HG02763 (cell line): ENCODE measurements around the gene EHBP1L1.

Source experiments
- ATAC-seq: cut with Tn5 transposase; IDR thresholded peaks from one replicate; pipeline ENCODE4 v1.9.1; 2021; ENCODE audit warnings: mild to moderate bottlenecking, moderate library complexity; ENCODE audit not compliant: unreplicated experiment

EHBP1L1 gene

GRCh38 chr11:65613091-65613928 is 37.5 kb downstream of the EHBP1L1 start:
- ATAC-seq, result no peak

- peak; percentile 81 for ATAC-seq
Measured at GRCh38 chr11:65615229-65615949, 39.5 kb downstream of the EHBP1L1 start, which contains the start of gene PCNX3. TSS of gene PCNX3 (plus strand) at chr11:65615776. CDS start at chr11:65616312, 536 bp downstream.

GRCh38 chr11:65615950-65616574 is 40.2 kb downstream of the EHBP1L1 start:
- ATAC-seq, result peak; percentile 8

- ATAC-seq, result no peak
Measured at GRCh38 chr11:65616575-65617001, 40.7 kb downstream of the EHBP1L1 start.

GRCh38 chr11:65617136-65617850 is 41.4 kb downstream of the EHBP1L1 start:
- no peak for ATAC-seq

- ATAC-seq, result no peak
Measured at GRCh38 chr11:65617990-65618751, 42.3 kb downstream of the EHBP1L1 start.

- ATAC-seq, result no peak
Measured at GRCh38 chr11:65618763-65619162, 42.9 kb downstream of the EHBP1L1 start.

- ATAC-seq, result no peak
Measured at GRCh38 chr11:65619281-65619928, 43.6 kb downstream of the EHBP1L1 start.

- ATAC-seq, result no peak
Measured at GRCh38 chr11:65620666-65621065, 44.8 kb downstream of the EHBP1L1 start.

- ATAC-seq, result no peak
Measured at GRCh38 chr11:65621460-65621859, 45.6 kb downstream of the EHBP1L1 start.

- ATAC-seq, result no peak
Measured at GRCh38 chr11:65622011-65622410, 46.2 kb downstream of the EHBP1L1 start.

GRCh38 chr11:65623177-65623576 is 47.3 kb downstream of the EHBP1L1 start:
- ATAC-seq, result no peak

- ATAC-seq, result no peak
Measured at GRCh38 chr11:65623852-65624616, 48.2 kb downstream of the EHBP1L1 start.

- ATAC-seq, result no peak
Measured at GRCh38 chr11:65624931-65625627, 49.2 kb downstream of the EHBP1L1 start.

GRCh38 chr11:65625628-65626342 is 49.9 kb downstream of the EHBP1L1 start:
- no peak for ATAC-seq

- no peak for ATAC-seq
Measured at GRCh38 chr11:65627202-65627601, 51.3 kb downstream of the EHBP1L1 start.

GRCh38 chr11:65629579-65629978 is 53.7 kb downstream of the EHBP1L1 start:
- no peak for ATAC-seq

GRCh38 chr11:65630215-65630614 is 54.4 kb downstream of the EHBP1L1 start:
- no peak for ATAC-seq
